Measurements from ENCODE around the gene HOXB3.

HOXB3 gene

DNA sequence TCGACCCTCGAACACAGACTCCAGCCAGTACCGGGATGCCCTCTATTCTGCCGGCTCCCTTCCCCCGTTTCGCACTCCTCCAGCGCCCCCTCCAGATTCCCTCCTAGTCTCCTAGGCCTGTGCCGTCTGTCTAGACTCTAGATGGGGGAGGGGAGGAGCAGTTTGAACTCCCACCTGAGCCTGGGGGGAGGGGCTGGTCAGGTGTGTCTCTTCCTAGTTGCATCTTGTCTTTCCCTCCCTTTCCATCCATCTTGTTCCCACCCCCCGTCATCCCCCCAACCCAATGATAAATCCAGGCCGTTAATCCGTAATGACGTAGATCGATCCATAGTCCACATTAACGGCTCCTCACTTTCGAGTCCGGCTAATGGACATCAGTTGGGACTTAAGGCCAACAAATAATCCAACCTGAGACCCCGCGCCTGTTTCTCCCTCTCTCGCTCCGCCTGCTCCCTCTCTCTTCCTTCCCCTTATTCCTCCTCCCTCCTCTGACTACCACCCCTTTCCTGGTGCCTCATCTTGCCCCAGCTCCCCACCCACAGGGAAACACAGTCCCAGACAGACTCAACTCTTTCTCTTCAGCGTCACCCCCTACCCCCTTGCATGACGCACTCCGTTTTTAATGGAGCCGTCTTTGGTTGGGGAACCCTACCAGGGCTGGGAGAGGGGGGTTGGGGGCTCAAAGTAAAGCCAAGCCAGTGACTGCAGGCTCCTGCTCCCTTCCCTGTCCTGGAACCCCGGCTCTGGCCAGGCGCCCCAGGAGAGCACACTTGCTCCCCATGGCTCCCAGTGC, 6.9 kb upstream of the HOXB3 start:
- peak; percentile 60 for DNase-seq

- no peak for DNase-seq
These were observed 6.1 kb upstream of the HOXB3 start for GRCh38 chr17:48596000-48596734.

GRCh38 chr17:48595278-48595999, 5.4 kb upstream of the HOXB3 start:
- no peak for DNase-seq

DNA sequence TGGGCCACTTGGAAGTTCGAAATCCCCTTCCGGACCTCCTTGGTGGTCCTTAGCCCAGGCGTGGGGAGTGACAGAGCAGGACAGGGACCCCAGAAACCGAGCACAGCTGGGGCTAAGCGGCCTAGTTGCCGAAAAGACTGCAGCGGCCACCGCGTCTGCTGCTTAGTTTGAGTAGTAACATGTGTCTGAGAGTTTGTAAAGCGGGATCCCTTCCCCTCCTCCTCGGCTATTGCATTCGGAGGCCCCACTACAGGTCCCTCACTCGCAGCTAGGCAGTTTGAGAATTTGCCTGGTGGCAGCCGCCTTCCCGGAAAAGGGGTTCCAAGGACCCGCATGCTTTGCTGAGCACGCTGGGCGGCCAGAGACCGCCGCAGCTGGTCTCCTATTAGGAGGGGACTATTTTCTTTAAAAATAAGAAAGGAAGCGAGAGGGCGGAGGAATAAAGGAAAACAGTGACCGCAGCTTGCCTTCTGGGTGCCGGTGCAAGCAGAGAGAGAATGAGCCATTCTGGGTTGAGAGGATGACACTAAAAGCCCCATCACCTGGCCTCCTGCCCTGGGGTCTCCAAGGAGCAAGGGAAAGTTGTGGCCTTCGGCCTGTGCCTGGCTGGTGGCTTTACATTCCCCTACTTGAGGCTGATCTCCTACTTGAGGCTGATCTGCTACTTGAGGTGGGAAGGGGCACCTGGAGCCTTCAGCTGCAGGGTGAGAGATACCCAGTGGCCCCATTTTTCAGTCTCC, 4.7 kb upstream of the HOXB3 start:
- no peak for DNase-seq

GRCh38 chr17:48593840-48594537, 3.9 kb upstream of the HOXB3 start:
- DNase-seq = peak; percentile 98

DNA sequence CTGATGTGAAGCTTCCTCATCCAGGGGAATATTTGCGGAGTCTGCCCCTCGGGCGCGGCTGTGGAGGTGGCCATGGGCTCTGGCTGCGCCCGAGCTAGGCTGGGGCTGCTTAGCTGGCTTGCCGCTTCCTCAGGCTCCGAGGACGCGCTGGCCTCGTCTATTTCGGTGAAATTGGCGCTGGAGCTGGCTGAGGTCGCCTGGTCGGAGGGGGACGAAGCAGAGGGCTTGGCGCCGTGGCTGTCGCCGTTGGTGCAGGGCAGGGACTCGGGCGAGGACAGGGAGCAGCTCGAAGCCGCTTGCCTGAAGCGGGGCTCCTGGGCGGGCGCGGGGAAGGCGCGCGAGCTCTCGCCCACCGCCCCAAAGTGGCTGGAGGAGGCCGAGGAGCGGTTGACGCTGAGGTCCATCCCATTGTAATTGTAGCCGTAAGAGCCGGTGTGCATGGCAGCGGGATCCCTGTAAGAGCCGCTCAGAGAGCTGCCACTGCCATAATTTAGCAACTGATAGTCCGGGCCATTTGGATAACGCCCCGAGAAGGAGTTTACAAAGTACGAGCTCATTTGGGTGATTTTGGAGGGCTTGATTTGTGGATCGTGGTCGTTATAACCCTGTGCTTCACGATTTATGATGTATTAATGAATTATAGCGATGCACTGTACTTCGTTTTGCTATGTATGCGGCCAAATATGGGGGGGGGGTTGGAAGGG, 3.2 kb upstream of the HOXB3 start, which contains the start of gene HOXB5:
Gene HOXB5, minus strand, starts transcription at position 654 of the 704 bp plus-strand sequence. Its CDS starts 97 bp downstream, at position 557.
- DNase-seq = peak; percentile 84

- DNase-seq = no peak
These were observed 2.5 kb upstream of the HOXB3 start for GRCh38 chr17:48592577-48592976.

DNA sequence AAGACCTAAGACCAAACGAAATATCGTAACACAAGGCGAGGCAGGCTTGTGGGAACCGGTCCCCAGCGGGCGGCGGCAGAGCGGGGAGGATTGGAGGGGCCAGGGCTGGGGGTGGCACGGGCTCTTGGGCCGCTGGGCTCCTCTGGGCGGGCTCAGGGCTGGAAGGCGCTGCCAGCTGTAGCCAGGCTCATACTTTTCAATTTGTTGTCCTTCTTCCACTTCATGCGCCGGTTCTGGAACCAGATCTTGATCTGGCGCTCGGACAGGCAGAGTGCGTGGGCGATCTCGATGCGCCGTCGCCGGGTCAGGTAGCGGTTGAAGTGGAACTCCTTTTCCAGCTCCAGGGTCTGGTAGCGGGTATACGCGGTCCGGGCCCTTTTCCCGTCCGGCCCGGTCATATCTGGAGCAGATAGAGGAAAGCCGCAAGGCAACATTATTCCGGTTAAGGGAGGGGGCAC, 2.0 kb upstream of the HOXB3 start:
- DNase-seq = no peak

DNA sequence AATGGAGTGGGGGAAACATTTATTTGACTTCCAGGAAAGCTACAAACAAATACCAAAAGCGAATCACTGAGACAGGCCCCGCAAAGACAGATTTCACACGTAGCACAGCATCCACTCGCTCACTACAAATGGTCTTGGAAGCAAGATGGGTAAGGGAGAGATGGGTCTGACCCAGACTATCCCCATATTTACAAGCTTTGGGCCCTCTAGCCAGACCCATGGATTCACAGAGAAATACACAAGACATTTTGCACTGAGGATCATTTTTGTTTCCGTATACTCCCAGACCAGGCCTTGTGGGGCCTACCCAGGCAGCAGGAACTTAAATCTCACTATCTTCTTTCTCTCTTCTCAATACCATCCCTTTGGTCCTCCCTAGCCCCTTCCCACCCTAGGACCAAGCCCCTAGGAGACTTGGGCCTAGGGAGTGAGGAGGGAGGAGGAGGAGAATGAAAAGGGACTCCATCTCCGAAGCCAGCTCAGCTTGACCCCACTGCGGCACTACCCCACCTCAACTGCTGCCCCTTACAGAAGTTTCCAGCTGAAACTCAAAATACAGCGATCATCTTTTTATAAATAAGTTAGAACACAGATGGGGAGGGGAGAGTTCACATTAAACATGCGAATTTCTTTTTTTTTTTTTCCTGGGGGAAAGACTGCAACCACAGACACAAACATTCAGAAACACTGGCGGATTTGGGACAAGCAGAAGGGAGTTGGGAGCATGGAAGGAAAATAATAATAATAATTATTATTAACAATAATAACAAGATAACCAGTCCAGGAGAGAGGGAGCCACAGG, 1.4 kb upstream of the HOXB3 start:
- no peak for DNase-seq

GRCh38 chr17:48590607-48591161, 643 bp upstream of the HOXB3 start:
- DNase-seq = no peak

DNA sequence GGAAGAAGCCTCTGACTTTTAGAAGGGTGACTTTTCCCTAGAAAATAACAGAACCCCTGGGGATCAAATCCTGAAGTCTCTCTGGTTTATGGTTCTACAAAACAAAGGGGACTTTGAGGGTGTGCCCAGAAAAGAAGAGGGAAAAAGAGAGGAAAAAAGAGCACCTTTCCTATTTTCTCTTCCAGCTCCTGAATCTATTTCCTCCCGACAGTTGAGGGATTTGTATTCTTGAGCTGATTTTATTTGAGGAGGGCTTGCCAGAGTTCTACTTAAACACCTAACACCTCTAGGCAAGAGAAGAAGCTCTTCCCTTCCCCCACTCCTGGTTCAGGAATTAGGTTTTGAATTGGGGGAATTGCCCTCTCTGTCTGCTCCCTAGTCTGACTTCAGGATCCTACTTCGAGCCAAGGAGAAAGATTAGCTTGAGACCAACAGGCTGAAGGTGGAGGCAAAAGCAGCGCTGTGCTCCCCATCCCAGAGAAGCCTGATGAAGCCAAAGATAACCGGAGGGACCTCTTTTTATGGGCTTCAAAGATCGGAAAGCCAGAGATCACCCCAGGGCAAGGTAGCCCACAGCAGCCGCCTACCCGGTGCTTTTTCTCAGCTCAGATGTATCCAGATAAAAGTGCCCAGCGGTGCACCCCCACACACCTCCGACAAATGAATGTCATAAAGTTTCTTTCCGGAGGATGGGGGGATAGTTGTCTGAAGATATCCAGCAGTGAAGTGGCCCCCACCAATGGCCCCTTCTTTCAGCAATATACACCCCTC, 796 bp downstream of the HOXB3 start:
- no peak for DNase-seq

GRCh38 chr17:48588528-48588927, 1.5 kb downstream of the HOXB3 start:
- no peak for DNase-seq

DNA sequence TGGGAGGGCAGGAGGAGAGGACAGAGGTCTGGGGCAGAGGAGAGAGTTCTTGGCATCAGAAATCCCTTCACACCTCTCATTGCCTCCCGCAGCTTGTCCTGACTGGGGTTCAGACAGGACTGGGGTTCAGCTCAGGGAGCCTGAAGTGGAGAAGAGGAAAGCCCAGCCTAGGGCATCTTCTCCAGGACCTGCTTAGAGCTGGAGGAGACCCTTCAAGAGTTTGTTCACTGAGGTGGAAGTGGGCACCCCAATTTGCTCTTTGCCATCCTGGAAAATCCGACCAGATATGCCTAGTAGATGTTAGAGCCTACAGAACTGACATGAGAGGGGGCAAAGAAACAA, 2.0 kb downstream of the HOXB3 start:
- no peak for DNase-seq

DNA sequence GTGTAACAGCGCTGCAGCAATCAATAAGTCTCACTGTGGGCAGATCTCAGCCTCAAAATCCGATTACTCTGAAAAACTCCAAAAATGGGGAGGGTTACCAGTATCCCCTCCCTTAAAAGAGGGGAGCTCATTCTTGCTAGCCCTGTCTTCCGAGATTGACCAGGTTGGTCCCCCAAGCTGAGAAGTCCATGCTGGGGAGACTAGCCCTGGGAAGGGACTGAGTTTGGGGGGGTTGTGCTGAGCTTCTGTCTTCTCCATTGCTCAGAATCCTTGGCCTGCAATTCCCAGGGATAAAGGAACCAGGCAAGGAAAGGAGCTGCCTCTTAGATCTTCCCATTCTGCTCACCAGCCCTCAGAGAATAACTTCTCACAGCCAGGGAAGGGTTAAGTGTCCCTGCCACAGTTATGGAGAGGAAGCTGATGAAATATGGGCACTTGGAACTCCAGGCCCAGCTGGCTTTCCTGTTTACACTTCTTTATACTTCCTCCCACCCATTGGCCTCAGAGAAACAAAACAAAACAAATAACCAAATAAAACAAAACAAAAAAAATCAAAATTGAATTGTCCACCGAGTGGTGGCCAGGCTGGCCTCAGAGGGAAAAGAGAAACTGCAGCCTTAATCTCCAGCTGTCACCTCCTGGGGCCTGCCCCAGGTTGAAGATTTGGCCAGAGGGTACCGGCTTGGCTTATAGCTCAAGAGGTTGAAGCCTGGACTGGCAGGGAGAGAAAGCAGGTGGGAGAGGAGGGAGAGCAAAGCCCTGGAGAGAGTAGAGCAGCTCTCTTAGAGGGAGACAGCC, 2.6 kb downstream of the HOXB3 start:
- peak; percentile 96 for DNase-seq

DNA sequence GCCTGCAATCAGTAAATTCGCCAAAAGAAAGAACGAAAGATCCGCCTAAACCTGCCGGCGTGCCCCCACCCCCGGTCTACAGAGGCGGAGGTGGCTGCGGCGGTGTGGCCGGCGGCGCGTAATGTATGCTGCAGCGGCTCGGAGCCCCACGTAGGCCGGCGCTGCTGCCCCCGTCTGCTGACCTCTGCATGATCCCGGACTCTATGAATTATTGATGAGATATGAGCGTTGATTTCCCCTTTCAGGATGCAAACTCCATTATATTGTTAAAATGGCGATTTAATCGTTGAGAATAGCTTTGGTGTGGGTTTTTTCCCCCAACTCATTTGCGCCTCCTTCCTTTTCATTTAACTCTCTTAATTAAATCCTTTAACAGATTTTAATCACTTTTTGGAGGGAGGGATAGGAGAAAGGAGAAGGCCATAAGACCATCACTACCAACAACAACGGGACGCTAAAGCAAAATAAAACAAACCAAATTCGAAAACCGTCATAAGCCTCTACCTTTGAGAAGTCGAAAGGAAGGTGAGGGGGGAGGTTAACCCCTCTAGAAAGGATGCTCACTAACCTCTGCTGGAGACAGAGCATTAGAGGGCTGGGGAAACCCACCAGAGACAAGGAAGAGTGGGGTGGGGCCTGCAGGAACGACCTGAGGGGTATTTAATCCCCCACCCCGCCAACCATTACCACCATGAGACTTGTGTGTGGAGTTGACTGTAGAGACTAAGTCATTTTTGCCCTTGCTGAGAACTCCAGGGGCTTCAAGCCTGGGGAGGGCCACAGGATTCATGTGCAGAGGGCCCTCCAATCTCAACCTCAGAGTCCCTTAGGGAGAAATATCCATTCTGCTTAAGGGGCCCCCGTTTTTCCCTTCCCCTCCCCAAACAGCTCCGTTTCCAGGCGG, 3.4 kb downstream of the HOXB3 start:
- peak; percentile 70 for DNase-seq

- no peak for DNase-seq
These were observed 5.8 kb downstream of the HOXB3 start for GRCh38 chr17:48584223-48584741.

- DNase-seq = no peak
These were observed 6.3 kb downstream of the HOXB3 start for GRCh38 chr17:48583708-48584222.
